HG02973 (cell line): ENCODE results near the gene CNGA1.
"Not testable (repeated sequence)": the region's sequence is repeated elsewhere in the genome, so short reads cannot be mapped to it uniquely, and the experiment has no call there.

Source experiments
- ATAC-seq: cut with Tn5 transposase; IDR thresholded peaks from one replicate; pipeline ENCODE4 v1.9.1; 2021; ENCODE audit warnings: moderate library complexity; ENCODE audit not compliant: unreplicated experiment

The CNGA1 gene

GRCh38 chr4:48031802-48032525, 15.5 kb upstream of the CNGA1 start:
- no peak for ATAC-seq

- no peak for ATAC-seq
Measured at GRCh38 chr4:48030470-48030869, 14.0 kb upstream of the CNGA1 start.

- peak; percentile 50 for ATAC-seq
Measured at GRCh38 chr4:48028696-48029095, 12.2 kb upstream of the CNGA1 start.

- ATAC-seq, result peak; percentile 87
Measured at GRCh38 chr4:48027653-48028052, 11.2 kb upstream of the CNGA1 start.

GRCh38 chr4:48025005-48025404, 8.5 kb upstream of the CNGA1 start:
- ATAC-seq, result no peak

- ATAC-seq, result no peak
Measured at GRCh38 chr4:48024522-48024921, 8.0 kb upstream of the CNGA1 start.

- no peak for ATAC-seq
Measured at GRCh38 chr4:48022192-48022799, 5.8 kb upstream of the CNGA1 start.

- ATAC-seq, result no peak
Measured at GRCh38 chr4:48021100-48021499, 4.6 kb upstream of the CNGA1 start.

- no peak for ATAC-seq
Measured at GRCh38 chr4:48018112-48018511, 1.6 kb upstream of the CNGA1 start.

- peak; percentile 6 for ATAC-seq
Measured at GRCh38 chr4:48017108-48017571, 659 bp upstream of the CNGA1 start.

- ATAC-seq, result no peak
Measured at GRCh38 chr4:48015678-48016077, 803 bp downstream of the CNGA1 start.

- ATAC-seq, result no peak
Measured at GRCh38 chr4:48015216-48015615, 1.3 kb downstream of the CNGA1 start.

- no peak for ATAC-seq
Measured at GRCh38 chr4:48012824-48013223, 3.7 kb downstream of the CNGA1 start.

- no peak for ATAC-seq
Measured at GRCh38 chr4:48011722-48012121, 4.8 kb downstream of the CNGA1 start.

- not testable (repeated sequence) for ATAC-seq
Measured at GRCh38 chr4:48010906-48011305, 5.6 kb downstream of the CNGA1 start.

- ATAC-seq, result no peak
Measured at GRCh38 chr4:48008021-48008596, 8.4 kb downstream of the CNGA1 start.

GRCh38 chr4:48005781-48006180, 10.7 kb downstream of the CNGA1 start:
- ATAC-seq, result no peak

GRCh38 chr4:48003568-48003967, 12.9 kb downstream of the CNGA1 start:
- not testable (repeated sequence) for ATAC-seq

GRCh38 chr4:48002267-48002666, 14.2 kb downstream of the CNGA1 start:
- no peak for ATAC-seq

- ATAC-seq, result no peak
Measured at GRCh38 chr4:47996021-47996420, 20.5 kb downstream of the CNGA1 start.

- not testable (repeated sequence) for ATAC-seq
Measured at GRCh38 chr4:47992475-47992874, 24.0 kb downstream of the CNGA1 start.

- no peak for ATAC-seq
Measured at GRCh38 chr4:47990145-47990544, 26.3 kb downstream of the CNGA1 start.
